Tibial nerve (tissue), 4 donors: Measurements from ENCODE around the gene FALEC.

ENCODE experiments used
- EP300 ChIP-seq, 2 donors: sonication (generic); formaldehyde crosslinking; IDR thresholded peaks; one replicate each; pipeline ENCODE4 v1.6.1; 2017; ENCODE audit warnings: antibody characterized with exemption in 2 of 2, mild to moderate bottlenecking in 1 of 2
- POLR2A ChIP-seq, 2 donors: fragments of 450-650 bp; IDR thresholded peaks; one replicate each; pipeline ENCODE4 v1.6.1; 2017; ENCODE audit warnings: antibody characterized with exemption in 2 of 2, mild to moderate bottlenecking in 2 of 2, moderate library complexity in 2 of 2
- TF ChIP-seq, protein P1 (sequence below), 5 experiments: fragments of 200-600 bp in 3 of 5; fragments of 450-650 bp in 2 of 5; sonication (generic) in 3 of 5; IDR thresholded peaks; one replicate each; pipeline ENCODE4 v1.5.1; 2016 to 2019; ENCODE audit warnings: antibody characterized with exemption in 5 of 5, mild to moderate bottlenecking in 3 of 5, moderate library complexity in 2 of 5

DNA sequence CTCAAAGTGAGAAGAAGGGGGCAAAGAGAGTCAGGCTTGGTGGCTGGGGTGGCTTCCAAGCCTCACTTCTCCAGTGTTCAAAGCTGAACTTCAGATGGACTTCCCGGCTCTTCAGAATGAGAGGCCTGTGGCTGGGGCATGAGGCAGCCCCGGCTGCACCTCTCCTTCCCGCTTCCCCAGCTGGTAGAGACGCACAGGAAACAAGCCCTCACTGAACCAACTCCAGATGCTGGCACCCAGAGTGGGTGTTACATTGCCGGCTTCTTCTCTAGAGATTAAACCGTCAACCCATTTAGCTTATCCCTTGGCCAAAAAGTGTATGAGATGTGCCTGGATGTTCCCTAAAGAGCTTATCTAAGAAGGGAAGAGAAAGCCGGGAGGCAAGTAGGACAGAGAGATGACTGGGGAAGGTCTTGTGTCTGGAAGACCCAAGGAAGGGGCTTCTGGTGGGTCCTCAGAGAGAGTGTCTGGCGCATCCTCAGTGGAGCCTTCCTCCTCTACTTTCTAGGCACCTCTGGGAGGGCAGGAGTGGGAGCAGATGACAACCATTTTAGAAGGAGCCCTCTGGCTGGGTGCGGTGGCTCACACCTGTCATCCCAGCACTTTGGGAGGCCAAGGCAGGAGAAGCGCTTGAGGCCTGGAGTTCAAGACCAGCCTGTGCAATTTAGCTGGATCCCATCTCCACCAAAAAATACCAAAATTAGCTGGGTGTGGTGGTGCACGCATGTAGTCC, 35.7 kb downstream of the FALEC start:
- TF ChIP-seq, protein P1, sequence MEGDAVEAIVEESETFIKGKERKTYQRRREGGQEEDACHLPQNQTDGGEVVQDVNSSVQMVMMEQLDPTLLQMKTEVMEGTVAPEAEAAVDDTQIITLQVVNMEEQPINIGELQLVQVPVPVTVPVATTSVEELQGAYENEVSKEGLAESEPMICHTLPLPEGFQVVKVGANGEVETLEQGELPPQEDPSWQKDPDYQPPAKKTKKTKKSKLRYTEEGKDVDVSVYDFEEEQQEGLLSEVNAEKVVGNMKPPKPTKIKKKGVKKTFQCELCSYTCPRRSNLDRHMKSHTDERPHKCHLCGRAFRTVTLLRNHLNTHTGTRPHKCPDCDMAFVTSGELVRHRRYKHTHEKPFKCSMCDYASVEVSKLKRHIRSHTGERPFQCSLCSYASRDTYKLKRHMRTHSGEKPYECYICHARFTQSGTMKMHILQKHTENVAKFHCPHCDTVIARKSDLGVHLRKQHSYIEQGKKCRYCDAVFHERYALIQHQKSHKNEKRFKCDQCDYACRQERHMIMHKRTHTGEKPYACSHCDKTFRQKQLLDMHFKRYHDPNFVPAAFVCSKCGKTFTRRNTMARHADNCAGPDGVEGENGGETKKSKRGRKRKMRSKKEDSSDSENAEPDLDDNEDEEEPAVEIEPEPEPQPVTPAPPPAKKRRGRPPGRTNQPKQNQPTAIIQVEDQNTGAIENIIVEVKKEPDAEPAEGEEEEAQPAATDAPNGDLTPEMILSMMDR (IDR thresholded peaks at IDR 0.05), result no peak
- TF ChIP-seq EP300 (IDR thresholded peaks at IDR 0.05), result no peak
- no peak for TF ChIP-seq POLR2A (IDR thresholded peaks at IDR 0.05)
